ENCODE data around the gene ABCF1.

The ABCF1 gene

DNA sequence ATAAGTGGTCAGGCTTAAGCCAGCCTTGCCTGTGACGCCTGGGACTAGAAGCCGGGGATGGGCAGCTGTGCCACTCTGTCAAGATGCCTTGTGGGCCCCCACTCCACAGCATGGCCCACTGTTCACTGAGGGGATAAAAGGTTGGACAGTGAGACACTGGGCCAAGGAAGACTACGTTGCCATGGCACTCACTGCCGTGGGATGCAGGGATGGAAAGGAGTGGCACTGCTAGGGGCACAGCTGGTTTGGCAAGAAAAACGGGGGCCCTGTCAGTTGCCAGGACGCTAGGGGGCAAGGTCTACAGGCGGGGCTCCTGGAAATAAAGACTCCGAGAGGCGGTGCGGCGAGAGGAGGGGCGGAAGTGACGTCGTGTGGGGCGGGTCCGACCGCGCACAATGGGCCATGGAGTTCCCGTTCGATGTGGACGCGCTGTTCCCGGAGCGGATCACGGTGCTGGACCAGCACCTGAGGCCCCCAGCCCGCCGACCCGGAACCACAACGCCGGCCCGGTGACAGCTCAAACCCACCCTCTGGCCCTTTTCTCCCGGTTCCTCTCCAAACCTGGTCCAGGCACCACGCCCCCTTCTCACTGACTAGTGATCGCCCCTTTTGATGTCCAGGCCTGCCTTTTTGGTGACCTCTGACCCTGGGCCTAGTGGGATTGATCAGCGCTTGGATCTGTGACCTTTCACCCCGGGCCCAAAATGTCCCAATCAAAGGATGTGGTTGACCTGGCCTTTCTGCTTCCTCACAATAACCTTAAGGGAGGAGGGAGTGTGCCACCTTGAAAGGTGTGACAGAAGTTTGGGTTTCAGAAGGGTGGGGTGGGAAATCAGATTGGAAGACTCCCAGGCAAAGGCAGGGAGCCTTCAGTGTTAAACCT, 55.5 kb downstream of the ABCF1 start, which contains the start of gene ATAT1:
ATAT1 (plus strand) TSS at position 391 of the 883 bp plus-strand sequence.
- DNase-seq (ENCODE audit: low spot score), result peak; percentile 66

DNA sequence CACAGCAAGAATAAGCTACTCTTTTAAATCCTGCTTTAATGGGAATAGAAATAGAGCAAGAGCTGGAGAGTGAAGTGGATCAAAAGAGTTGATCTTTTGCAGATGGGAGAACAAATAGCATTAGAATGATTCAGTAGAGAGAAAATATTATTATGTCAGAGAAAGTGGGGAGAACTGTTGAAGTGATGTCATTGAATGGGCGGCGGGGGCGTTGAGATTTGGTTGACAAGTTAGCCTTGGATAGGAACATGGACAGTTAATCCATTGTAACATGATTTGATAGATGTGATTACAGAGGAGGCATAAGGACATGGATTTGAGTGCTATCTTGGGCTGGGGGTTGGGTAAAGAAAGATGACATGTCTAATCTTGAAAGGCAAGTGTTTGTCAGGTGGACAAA, 64.6 kb downstream of the ABCF1 start:
- no peak for DNase-seq (ENCODE audit: low spot score)

DNA sequence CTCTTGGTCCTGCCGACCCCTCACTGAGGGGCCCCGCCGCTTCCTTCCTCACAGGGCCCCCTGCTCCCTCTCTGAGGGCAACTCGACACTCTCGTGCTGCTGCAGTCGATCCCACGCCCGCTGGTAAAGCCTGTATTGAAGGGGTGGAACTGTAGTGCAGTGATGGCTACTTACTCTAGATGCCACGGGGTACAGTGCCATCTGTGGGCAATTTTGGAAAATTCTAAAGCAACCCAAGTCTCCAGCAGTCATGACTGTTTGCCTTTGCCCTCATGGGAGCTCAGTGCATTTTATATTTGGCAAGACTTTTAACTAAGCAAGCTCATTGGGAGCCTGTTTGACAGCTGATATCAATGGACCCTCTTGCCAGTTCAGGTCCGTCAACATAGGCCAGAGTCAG, 69.2 kb downstream of the ABCF1 start:
- no peak for DNase-seq (ENCODE audit: low spot score)

DNA sequence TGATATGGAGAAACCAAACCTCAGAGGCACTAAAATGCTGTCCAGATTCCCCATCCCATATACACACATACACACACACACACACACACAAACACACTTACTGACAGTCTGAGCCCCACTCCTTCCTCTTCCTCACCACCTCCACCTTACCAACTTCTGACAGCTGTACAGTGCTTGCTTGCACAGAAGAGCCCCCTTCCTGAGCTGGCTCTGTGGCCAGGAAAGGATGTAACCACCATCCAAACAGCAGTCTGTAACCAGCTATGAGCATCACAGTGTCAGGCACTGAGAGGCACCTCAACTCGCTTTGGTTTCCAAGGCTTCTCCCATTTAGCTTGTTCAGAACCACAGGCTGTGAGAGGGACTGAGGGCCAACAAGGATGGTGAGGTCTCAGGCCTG, 69.8 kb downstream of the ABCF1 start:
- no peak for DNase-seq (ENCODE audit: low spot score)
